ENCODE results near the gene ADGB. TPM values are rescaled to one million over a fixed set of nuclear protein-coding genes. Genes with fewer than 3 reads are reported as not detected.

ADGB gene
- total and polyA plus RNA-seq, 9 of the 15 experiments (the other 6 are each of a cell fraction or from before 2014, with no cell fraction given) = not detected

DNA sequence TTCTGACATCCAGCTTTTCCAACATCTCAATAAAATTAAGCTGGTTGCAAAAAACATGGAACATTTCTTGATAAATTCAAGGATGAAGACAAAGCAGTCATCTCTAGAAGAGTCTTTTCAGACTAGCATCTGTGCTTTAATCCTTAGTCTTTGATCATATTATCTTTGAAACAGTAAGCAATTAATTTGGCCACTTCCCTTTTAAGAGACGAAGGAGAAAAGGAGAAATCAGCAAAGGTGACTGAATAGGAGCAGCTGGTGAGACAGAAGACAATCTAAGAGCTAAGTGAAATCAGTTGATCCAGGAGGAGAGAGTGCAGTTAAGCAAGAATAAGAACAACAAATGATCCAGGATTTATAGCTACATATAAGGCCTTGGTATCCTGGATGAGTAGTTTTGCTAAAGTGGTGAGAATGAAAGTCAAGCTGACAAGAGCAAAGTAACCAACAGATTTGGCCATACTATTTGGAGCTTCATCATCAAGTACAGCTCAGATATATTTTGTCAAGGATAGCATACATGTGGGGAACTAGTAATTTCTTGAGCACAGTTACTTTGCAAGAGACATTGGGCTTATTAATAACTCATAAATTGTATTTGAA, 215.5 kb downstream of the ADGB start:
- DNase-seq (ENCODE audit: extremely low read depth in 1 of 4, low spot score in 3 of 4) (no peak), FAIRE-seq (no peak), ATAC-seq (no peak)
- Histone ChIP-seq H2AFZ (ENCODE audit: low read depth, low read length) (no peak overlapping the region), H3K4me3 (no peak overlapping the region), H4K20me1 (replicated peaks; ENCODE audit: control insufficient read depth, insufficient read depth, low read length) (no peaks in the 10 kb centered on the region), H3K36me3 (ENCODE audit: control insufficient read depth, insufficient read depth, low read length) (no peaks in the 10 kb centered on the region), H3K4me1 (replicated peaks in 1 of 2; ENCODE audit: control insufficient read depth in 2 of 2, insufficient read depth in 2 of 2, low read length in 2 of 2) (peaks cover 2 to 4% of the 10 kb centered on the region in 2 experiments; a peak in 3 of 5 replicates), H3K4me2 (ENCODE audit: insufficient read depth, low read length) (no peak overlapping the region), H3K79me2 (ENCODE audit: control insufficient read depth, insufficient read depth, low read length) (no peaks in the 10 kb centered on the region), H3K27me3 (ENCODE audit: control insufficient read depth in 2 of 2, insufficient read depth in 2 of 2, low read length in 2 of 2) (no peaks in the 10 kb centered on the region), H3K27ac (ENCODE audit: extremely low read depth, low read depth, low read length) (no peak overlapping the region), H3K9ac (ENCODE audit: insufficient read depth in 1 of 2, low read depth in 2 of 2, low read length in 2 of 2) (no peak overlapping the region), H3K9me3 (replicated peaks; ENCODE audit: control insufficient read depth, insufficient read depth, low read depth, low read length) (no peaks in the 10 kb centered on the region), H3K9me1 (ENCODE audit: control insufficient read depth, insufficient read depth, low read length) (no peaks in the 10 kb centered on the region)
- in situ Hi-C loops (cut with MboI) (no loop called here), intact Hi-C loops (cut with micrococcal nuclease) (no loop called here)
- 13% methylated on average over 1 of the region's 1 CpG for WGBS (ENCODE audit: insufficient coverage, low coverage, missing lambda C conversion rate)
- TF ChIP-seq, protein P1, sequence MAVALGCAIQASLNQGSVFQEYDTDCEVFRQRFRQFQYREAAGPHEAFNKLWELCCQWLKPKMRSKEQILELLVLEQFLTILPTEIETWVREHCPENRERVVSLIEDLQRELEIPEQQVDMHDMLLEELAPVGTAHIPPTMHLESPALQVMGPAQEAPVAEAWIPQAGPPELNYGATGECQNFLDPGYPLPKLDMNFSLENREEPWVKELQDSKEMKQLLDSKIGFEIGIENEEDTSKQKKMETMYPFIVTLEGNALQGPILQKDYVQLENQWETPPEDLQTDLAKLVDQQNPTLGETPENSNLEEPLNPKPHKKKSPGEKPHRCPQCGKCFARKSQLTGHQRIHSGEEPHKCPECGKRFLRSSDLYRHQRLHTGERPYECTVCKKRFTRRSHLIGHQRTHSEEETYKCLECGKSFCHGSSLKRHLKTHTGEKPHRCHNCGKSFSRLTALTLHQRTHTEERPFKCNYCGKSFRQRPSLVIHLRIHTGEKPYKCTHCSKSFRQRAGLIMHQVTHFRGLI (CRISPR knock-in tag; IDR thresholded peaks at IDR 0.05) = no peak
- TF ChIP-seq ZNF778 (CRISPR knock-in tag; IDR thresholded peaks at IDR 0.05) (no peak), ZNF384 (IDR thresholded peaks at IDR 0.05; ENCODE audit: low read depth, low read length) (no peak), NFYB (IDR thresholded peaks at IDR 0.05; ENCODE audit: extremely low read depth, insufficient read length) (no peak), SPI1 (IDR thresholded peaks at IDR 0.05; ENCODE audit: borderline replicate concordance, low read depth, low read length) (peak; percentile 68), PHF21A (IDR thresholded peaks at IDR 0.05; ENCODE audit: borderline replicate concordance, low read depth) (no peak)
- TF ChIP-seq, protein P2, sequence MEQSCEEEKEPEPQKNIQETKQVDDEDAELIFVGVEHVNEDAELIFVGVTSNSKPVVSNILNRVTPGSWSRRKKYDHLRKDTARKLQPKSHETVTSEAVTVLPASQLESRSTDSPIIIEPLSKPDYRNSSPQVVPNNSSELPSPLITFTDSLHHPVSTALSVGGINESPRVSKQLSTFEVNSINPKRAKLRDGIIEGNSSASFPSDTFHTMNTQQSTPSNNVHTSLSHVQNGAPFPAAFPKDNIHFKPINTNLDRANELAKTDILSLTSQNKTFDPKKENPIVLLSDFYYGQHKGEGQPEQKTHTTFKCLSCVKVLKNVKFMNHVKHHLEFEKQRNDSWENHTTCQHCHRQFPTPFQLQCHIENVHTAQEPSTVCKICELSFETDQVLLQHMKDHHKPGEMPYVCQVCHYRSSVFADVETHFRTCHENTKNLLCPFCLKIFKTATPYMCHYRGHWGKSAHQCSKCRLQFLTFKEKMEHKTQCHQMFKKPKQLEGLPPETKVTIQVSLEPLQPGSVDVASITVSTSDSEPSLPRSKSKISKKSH (CRISPR knock-in tag; IDR thresholded peaks at IDR 0.05) = no peak
- no TSS peak for BruUV-seq (replicated peaks)
- CTCF ChIA-PET (ENCODE audit: low intra/inter-chr PET ratio) = no interaction called here
- POLR2A ChIA-PET = interaction anchor here (0.7 to 1.8 kb wide), 2 partner anchors 12 to 1111 kb away, joined by 4 to 8 read pairs; no protein-coding TSS in a partner anchor
